Type B pancreatic cell (in vitro differentiated cells): Measurements from ENCODE around the gene CELSR1. TPM values are rescaled to one million over a fixed set of nuclear protein-coding genes. Genes with fewer than 3 reads are reported as not detected.
A peak's percentile ranks its signal among the peaks of the same experiment; 100 is the strongest.

Experiments
- DNase-seq: peaks from one replicate; pipeline ENCODE4 v3.0.0; 2021; ENCODE audit warnings: mixed read lengths; ENCODE audit not compliant: unreplicated experiment; ENCODE audit errors: extremely low spot score
- H3K27ac Mint-ChIP-seq: 2 replicates; pipeline ENCODE4 v1.8.0; 2021; ENCODE audit warnings: mild to moderate bottlenecking, mixed read lengths
- H3K27me3 Mint-ChIP-seq: 2 replicates; pipeline ENCODE4 v1.8.0; 2021; ENCODE audit warnings: mixed read lengths
- H3K36me3 Mint-ChIP-seq: 2 replicates; pipeline ENCODE4 v1.8.0; 2021; ENCODE audit warnings: mixed read lengths
- H3K4me1 Mint-ChIP-seq: one replicate; pipeline ENCODE4 v1.8.0; 2021; ENCODE audit warnings: mixed read lengths; ENCODE audit not compliant: unreplicated experiment
- H3K4me3 Mint-ChIP-seq: 2 replicates; pipeline ENCODE4 v1.8.0; 2021; ENCODE audit warnings: mild to moderate bottlenecking, mixed read lengths
- H3K9me3 Mint-ChIP-seq: 2 replicates; pipeline ENCODE4 v1.8.0; 2021; ENCODE audit warnings: mixed read lengths
- total RNA-seq: library from RNA; stranded (reverse); gene quantifications from 2 replicates; pipeline ENCODE4 v1.2.1, GENCODE V29; 2021; ENCODE audit warnings: low replicate concordance
- TF ChIP-seq, protein P1 (sequence below): fragments of 200-600 bp; sonication (generic); conservative IDR thresholded peaks from 2 replicates; pipeline ENCODE4 v1.5.0; 2021; ENCODE audit warnings: antibody characterized with exemption, mild to moderate bottlenecking

CELSR1 gene
- total RNA-seq, 1 donor from 2014 or later = 27.8 TPM

DNA sequence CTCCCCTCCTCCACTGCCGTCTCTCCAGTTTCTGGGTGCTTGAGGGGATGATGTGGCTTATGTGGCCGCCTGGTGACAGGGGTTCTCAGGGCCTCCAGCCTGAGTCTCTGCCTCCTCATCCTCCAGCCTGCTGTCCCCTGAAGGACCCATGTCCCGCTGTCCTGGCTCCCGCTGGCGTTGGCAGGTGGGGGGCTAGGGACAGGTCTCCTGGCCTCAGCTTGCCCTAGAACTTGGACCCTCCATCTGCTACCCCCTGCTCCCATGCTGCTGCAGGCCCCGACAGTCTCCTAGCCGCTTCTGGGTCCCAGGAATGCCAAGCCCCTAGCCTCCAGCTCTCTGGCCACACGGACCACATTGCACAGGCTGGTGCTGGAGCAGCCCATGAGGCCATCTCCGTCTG, 13.9 kb upstream of the CELSR1 start:
- H3K27ac Mint-ChIP-seq = no peak overlapping the region
- no peaks in the 10 kb centered on the region for H3K9me3 Mint-ChIP-seq
- H3K27me3 Mint-ChIP-seq = peaks cover 7% of the 10 kb centered on the region
- no peaks in the 10 kb centered on the region for H3K36me3 Mint-ChIP-seq
- TF ChIP-seq, protein P1, sequence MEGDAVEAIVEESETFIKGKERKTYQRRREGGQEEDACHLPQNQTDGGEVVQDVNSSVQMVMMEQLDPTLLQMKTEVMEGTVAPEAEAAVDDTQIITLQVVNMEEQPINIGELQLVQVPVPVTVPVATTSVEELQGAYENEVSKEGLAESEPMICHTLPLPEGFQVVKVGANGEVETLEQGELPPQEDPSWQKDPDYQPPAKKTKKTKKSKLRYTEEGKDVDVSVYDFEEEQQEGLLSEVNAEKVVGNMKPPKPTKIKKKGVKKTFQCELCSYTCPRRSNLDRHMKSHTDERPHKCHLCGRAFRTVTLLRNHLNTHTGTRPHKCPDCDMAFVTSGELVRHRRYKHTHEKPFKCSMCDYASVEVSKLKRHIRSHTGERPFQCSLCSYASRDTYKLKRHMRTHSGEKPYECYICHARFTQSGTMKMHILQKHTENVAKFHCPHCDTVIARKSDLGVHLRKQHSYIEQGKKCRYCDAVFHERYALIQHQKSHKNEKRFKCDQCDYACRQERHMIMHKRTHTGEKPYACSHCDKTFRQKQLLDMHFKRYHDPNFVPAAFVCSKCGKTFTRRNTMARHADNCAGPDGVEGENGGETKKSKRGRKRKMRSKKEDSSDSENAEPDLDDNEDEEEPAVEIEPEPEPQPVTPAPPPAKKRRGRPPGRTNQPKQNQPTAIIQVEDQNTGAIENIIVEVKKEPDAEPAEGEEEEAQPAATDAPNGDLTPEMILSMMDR = no peak
- peaks cover 26% of the 10 kb centered on the region for H3K4me1 Mint-ChIP-seq
- no peak overlapping the region for H3K4me3 Mint-ChIP-seq
- DNase-seq = no peak

DNA sequence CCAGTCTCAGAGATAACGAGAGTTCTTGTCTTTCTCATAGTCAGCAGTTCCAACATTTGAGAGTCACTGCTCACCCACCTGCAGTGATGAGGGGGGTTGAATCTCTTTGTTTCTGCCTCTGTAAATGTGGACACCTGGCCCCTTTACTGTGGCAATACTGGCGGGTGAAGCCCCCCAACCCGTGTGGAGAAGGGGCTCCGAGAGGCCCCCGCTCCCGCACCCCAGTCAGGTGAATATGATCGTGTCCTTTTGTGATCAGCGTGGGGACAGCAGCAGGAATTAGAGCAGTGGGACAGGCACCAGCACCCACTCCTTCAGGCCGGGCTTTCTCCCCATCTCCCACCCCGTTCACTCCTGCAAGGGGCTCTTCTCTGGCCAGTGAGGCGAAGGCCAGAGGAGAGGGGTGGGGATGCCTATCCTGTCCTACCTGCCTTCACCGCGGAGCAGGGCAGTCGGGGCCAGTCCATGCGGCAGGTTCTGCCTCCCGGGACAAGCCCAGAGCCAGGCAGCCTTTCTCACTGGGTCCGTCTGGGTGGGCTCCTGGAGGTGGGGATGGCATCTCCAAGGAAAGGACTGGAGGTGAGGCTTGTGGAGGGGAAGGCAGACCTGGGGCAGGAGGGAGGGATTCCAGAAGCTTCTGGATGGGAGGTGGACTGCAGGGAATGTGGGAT, 12.7 kb upstream of the CELSR1 start:
- Mint-ChIP-seq H3K36me3 (no peaks in the 10 kb centered on the region), H3K4me3 (no peak overlapping the region), H3K27ac (no peak overlapping the region), H3K27me3 (peaks cover 7% of the 10 kb centered on the region), H3K9me3 (no peaks in the 10 kb centered on the region), H3K4me1 (peaks cover 33% of the 10 kb centered on the region)
- TF ChIP-seq, protein P1 = no peak
- no peak for DNase-seq

DNA sequence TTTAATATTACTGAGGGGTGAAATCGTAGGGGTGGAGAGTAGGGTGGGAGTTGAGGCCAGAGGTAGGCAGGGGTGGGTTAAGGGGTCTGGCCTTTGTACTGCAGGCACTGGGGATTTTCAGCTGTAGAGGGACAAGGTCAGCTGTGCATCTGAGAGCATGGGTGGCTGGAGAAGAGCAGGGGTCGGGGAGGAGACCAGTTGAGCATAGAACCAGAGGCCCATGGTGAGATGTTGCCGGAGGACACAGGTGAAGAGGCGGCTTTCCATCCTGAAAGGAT, 12.1 kb upstream of the CELSR1 start:
- TF ChIP-seq, protein P1 = no peak
- Mint-ChIP-seq H3K4me1 (peaks cover 36% of the 10 kb centered on the region), H3K36me3 (no peaks in the 10 kb centered on the region), H3K4me3 (no peak overlapping the region), H3K27ac (peak overlapping the region; percentile 67), H3K27me3 (peaks cover 7% of the 10 kb centered on the region), H3K9me3 (no peaks in the 10 kb centered on the region)
- DNase-seq = no peak

DNA sequence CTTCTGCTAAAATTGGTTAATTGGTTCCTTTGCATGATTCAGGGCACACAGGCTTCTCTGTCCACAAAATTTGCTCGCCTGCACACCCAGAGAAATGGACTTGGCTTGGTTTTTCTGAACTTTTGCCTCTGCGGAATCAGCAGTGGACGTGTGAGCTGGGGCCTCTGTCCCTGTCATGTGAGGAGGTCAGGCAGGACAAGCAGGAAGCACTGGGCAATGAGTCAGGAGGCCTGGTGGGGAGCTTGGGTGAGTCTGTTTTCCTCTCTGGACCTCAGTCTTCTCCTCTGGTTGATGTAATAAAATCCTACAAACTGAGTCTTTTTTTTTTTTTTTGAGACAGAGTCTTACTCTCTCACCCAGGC, 10.4 kb upstream of the CELSR1 start:
- H3K27ac Mint-ChIP-seq = peak overlapping the region; percentile 87
- no peaks in the 10 kb centered on the region for H3K9me3 Mint-ChIP-seq
- H3K4me3 Mint-ChIP-seq = peak overlapping the region; percentile 17

DNA sequence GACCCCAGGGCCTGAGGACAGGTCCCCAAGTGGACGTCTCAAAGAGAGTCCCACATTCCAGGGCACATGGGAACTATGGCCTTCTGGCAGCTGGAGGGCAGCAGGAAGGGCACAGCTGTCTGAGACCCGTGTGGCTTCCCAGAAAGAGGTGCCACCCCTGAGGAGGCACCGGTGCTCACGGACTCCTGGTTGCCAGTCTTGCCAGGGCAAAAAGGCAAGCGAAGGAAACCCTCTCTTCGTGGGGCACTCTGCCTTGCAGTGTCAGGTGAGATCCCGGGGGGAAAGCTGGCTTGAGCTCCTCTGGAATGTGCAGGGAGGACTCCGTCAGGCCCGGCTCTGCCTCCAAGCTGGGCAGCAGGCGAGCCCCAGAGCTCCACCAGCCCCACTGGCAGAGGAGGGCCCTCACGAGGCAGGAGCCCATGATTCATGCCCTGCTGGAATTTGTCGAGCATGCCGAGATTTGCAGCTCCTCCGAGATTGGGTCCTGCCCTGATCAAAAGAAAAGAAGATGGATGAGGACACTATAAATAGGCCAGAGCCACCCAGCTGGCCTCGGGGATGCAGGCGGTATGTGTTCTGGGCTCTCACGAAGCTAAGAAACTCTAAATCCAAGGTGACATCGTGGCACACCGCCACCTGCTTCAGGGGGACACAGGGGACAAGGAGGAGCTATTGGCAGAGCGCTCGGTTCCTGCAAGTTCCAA, 9.9 kb upstream of the CELSR1 start:
- no peaks in the 10 kb centered on the region for H3K36me3 Mint-ChIP-seq
- H3K4me3 Mint-ChIP-seq = peak overlapping the region; percentile 71
- no peak for DNase-seq
- H3K9me3 Mint-ChIP-seq = no peaks in the 10 kb centered on the region
- H3K4me1 Mint-ChIP-seq = peaks cover 36% of the 10 kb centered on the region
- peaks cover 7% of the 10 kb centered on the region for H3K27me3 Mint-ChIP-seq
- peak overlapping the region; percentile 87 for H3K27ac Mint-ChIP-seq
- TF ChIP-seq, protein P1 = no peak

More for the DNA sequence above, 10.4 kb upstream of the CELSR1 start:
- H3K4me1 Mint-ChIP-seq = peaks cover 36% of the 10 kb centered on the region
- no peaks in the 10 kb centered on the region for H3K36me3 Mint-ChIP-seq
- TF ChIP-seq, protein P1 = no peak
- no peak for DNase-seq
- peaks cover 7% of the 10 kb centered on the region for H3K27me3 Mint-ChIP-seq
